CD14-positive monocyte (primary cell): ENCODE data around the gene ZNF195. TPM values are rescaled to one million over a fixed set of nuclear protein-coding genes. Genes with fewer than 3 reads are reported as not detected.

Experiments
- DNase-seq, 3 donors: peaks; one replicate each; pipeline ENCODE4 v3.0.0-alpha.2; 2011 to 2022
- H2AFZ ChIP-seq: 2 replicates; pipeline ENCODE4 v1.6.0; 2012; ENCODE audit warnings: mild to moderate bottlenecking, low read depth, low read length, inconsistent platforms; ENCODE audit not compliant: insufficient read depth, poor library complexity, severe bottlenecking
- H3K27ac ChIP-seq, 2 donors: 1 replicate in 1 of 2; 2 replicates in 1 of 2; pipeline ENCODE4 v1.5.1; 2012 to 2013; ENCODE audit warnings: low read length in 2 of 2, control low read depth in 1 of 2, inconsistent platforms in 1 of 2, low read depth in 1 of 2, mild to moderate bottlenecking in 1 of 2
- H3K27me3 ChIP-seq, 2 donors: one replicate each; pipeline versions ENCODE4 v1.6.0 to v1.6.1; 2011 to 2013; ENCODE audit warnings: low read length in 2 of 2; ENCODE audit not compliant: control insufficient read depth in 2 of 2, insufficient read depth in 2 of 2
- H3K36me3 ChIP-seq, 2 donors: replicated peaks in 1 of 2; 1 replicate in 1 of 2; 2 replicates in 1 of 2; pipeline versions ENCODE4 v1.5.1 to v1.6.1; 2012 to 2013; ENCODE audit warnings: low read length in 2 of 2, control low read depth in 1 of 2, inconsistent platforms in 1 of 2, mild to moderate bottlenecking in 1 of 2; ENCODE audit not compliant: insufficient read depth in 2 of 2, control insufficient read depth in 1 of 2
- H3K4me1 ChIP-seq, 2 donors: 1 replicate in 1 of 2; 2 replicates in 1 of 2; pipeline versions ENCODE4 v1.5.1 to v1.6.1; 2012 to 2013; ENCODE audit warnings: low read length in 2 of 2, control low read depth in 1 of 2, inconsistent platforms in 1 of 2, mild to moderate bottlenecking in 1 of 2, moderate library complexity in 1 of 2; ENCODE audit not compliant: insufficient read depth in 2 of 2, control insufficient read depth in 1 of 2
- H3K4me2 ChIP-seq: replicated peaks from 2 replicates; pipeline ENCODE3; 2012; ENCODE audit warnings: low read length, moderate library complexity, mild to moderate bottlenecking; ENCODE audit not compliant: poor library complexity, severe bottlenecking; ENCODE audit errors: extremely low read depth
- H3K4me3 ChIP-seq, 3 experiments: fragments of 200-600 bp in 1 of 3; sonication (generic) in 1 of 3; replicated peaks in 1 of 3; 1 replicate in 2 of 3; 2 replicates in 1 of 3; pipeline ENCODE4 v1.5.1; 2011 to 2013; ENCODE audit warnings: low read length in 3 of 3, mild to moderate bottlenecking in 3 of 3, control low read depth in 2 of 3, low read depth in 2 of 3, inconsistent platforms in 1 of 3, moderate library complexity in 1 of 3
- H3K79me2 ChIP-seq: 2 replicates; pipeline ENCODE4 v1.6.0; 2012; ENCODE audit warnings: mild to moderate bottlenecking, control low read depth, inconsistent platforms, low read length, moderate library complexity; ENCODE audit not compliant: insufficient read depth
- H3K9ac ChIP-seq: 2 replicates; pipeline ENCODE4 v1.6.0; 2017; ENCODE audit warnings: low read length, mild to moderate bottlenecking; ENCODE audit not compliant: insufficient read depth, poor library complexity, severe bottlenecking
- H3K9me3 ChIP-seq, 2 donors: replicated peaks in 1 of 2; 1 replicate in 1 of 2; 2 replicates in 1 of 2; pipeline versions ENCODE4 v1.5.1 to v1.6.1; 2012 to 2013; ENCODE audit warnings: low read length in 2 of 2, control low read depth in 1 of 2; ENCODE audit not compliant: control insufficient read depth in 1 of 2, insufficient read depth in 1 of 2
- H4K20me1 ChIP-seq: 2 replicates; pipeline ENCODE4 v1.6.0; 2012; ENCODE audit warnings: mild to moderate bottlenecking, low read length, control low read depth, moderate library complexity; ENCODE audit not compliant: insufficient read depth
- H3K27ac Mint-ChIP-seq, 7 donors: one replicate each; pipeline ENCODE4 v1.8.0; 2020; ENCODE audit warnings: mild to moderate bottlenecking in 7 of 7, mixed read lengths in 7 of 7, moderate library complexity in 6 of 7, inconsistent platforms in 2 of 7
- H3K27me3 Mint-ChIP-seq, 3 donors: one replicate each; pipeline ENCODE4 v1.8.0; 2021 to 2022; ENCODE audit warnings: low read depth in 3 of 3, mild to moderate bottlenecking in 3 of 3, mixed read lengths in 3 of 3, moderate library complexity in 3 of 3, inconsistent platforms in 1 of 3
- H3K36me3 Mint-ChIP-seq, 2 donors: one replicate each; pipeline ENCODE4 v1.8.0; 2020; ENCODE audit warnings: mixed read lengths in 2 of 2, inconsistent platforms in 1 of 2, mild to moderate bottlenecking in 1 of 2
- H3K4me1 Mint-ChIP-seq: one replicate; pipeline ENCODE4 v1.8.0; 2020; ENCODE audit warnings: mild to moderate bottlenecking, mixed read lengths
- H3K4me3 Mint-ChIP-seq, 2 donors: one replicate each; pipeline ENCODE4 v1.8.0; 2020; ENCODE audit warnings: mild to moderate bottlenecking in 2 of 2, mixed read lengths in 2 of 2, moderate library complexity in 1 of 2
- H3K9me3 Mint-ChIP-seq, 7 donors: one replicate each; pipeline ENCODE4 v1.8.0; 2020 to 2022; ENCODE audit warnings: mixed read lengths in 7 of 7, mild to moderate bottlenecking in 6 of 7, moderate library complexity in 6 of 7, inconsistent platforms in 2 of 7
- WGBS: methylation state at CpG from one replicate; pipeline ENCODE4 v1.1.5; 2013; ENCODE audit warnings: missing lambda C conversion rate; ENCODE audit not compliant: insufficient coverage; 5-methylcytosine and 5-hydroxymethylcytosine counted together
- intact Hi-C, 2 donors: fragments of 100-400 bp; cut with micrococcal nuclease; formaldehyde crosslinking; loops; one replicate each; pipeline versions ENCODE4 v1.15.0 to v1.15.1; 2023
- polyA plus RNA-seq, 3 donors: library from polyadenylated mRNA; depleted of rRNA in 1 of 3; unstranded in 2 of 3; stranded (reverse) in 1 of 3; fragments of 300-500 nt in 2 of 3; fragments of >200 nt in 1 of 3; fragmentation: Illumina TruSeq in 2 of 3; gene quantifications; 1 replicate in 2 of 3; 2 replicates in 1 of 3; pipeline ENCODE4 v1.2.3, GENCODE V29; 2012 to 2021
- TF ChIP-seq, protein P1 (sequence below): fragments of 200-600 bp; IDR thresholded peaks from one replicate; pipeline ENCODE4 v1.8.0; 2022; ENCODE audit warnings: antibody characterized with exemption, mild to moderate bottlenecking

ZNF195 gene
- polyA plus RNA-seq, 3 donors = 10.7 to 24.7 (median 13.5) TPM

- intact Hi-C loops = no loop called here
- DNase-seq = no peak
- TF ChIP-seq, protein P1, sequence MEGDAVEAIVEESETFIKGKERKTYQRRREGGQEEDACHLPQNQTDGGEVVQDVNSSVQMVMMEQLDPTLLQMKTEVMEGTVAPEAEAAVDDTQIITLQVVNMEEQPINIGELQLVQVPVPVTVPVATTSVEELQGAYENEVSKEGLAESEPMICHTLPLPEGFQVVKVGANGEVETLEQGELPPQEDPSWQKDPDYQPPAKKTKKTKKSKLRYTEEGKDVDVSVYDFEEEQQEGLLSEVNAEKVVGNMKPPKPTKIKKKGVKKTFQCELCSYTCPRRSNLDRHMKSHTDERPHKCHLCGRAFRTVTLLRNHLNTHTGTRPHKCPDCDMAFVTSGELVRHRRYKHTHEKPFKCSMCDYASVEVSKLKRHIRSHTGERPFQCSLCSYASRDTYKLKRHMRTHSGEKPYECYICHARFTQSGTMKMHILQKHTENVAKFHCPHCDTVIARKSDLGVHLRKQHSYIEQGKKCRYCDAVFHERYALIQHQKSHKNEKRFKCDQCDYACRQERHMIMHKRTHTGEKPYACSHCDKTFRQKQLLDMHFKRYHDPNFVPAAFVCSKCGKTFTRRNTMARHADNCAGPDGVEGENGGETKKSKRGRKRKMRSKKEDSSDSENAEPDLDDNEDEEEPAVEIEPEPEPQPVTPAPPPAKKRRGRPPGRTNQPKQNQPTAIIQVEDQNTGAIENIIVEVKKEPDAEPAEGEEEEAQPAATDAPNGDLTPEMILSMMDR = no peak
- peaks cover 0 to 7% (median 4%) of the 10 kb centered on the region in 3 donors for H3K27me3 Mint-ChIP-seq
- peaks cover 20% of the 10 kb centered on the region for H3K79me2 ChIP-seq
- no peak overlapping the region for H3K27ac ChIP-seq
- peaks cover 6 to 7% of the 10 kb centered on the region in 2 donors for H3K36me3 Mint-ChIP-seq
- H3K4me1 Mint-ChIP-seq = peaks cover 19% of the 10 kb centered on the region
- H3K4me3 Mint-ChIP-seq = no peak overlapping the region
- no peak overlapping the region for H3K9ac ChIP-seq
- peaks cover 12 to 15% of the 10 kb centered on the region in 2 donors for H3K9me3 ChIP-seq
- H2AFZ ChIP-seq = no peak overlapping the region
- no peaks in the 10 kb centered on the region for H4K20me1 ChIP-seq
- no peak overlapping the region for H3K4me3 ChIP-seq
- peaks cover 0 to 7% of the 10 kb centered on the region in 2 donors for H3K36me3 ChIP-seq
- no peaks in the 10 kb centered on the region for H3K27me3 ChIP-seq
- H3K9me3 Mint-ChIP-seq = peaks cover 14 to 34% (median 22%) of the 10 kb centered on the region in 7 donors
- 93% methylated on average over 2 of the region's 5 CpGs for WGBS
- H3K4me2 ChIP-seq = no peak overlapping the region
- H3K4me1 ChIP-seq = peaks cover 10 to 13% of the 10 kb centered on the region in 2 donors
- no peak overlapping the region for H3K27ac Mint-ChIP-seq
These were observed 2.8 kb upstream of the ZNF195 start for GRCh38 chr11:3381794-3382193.

DNA sequence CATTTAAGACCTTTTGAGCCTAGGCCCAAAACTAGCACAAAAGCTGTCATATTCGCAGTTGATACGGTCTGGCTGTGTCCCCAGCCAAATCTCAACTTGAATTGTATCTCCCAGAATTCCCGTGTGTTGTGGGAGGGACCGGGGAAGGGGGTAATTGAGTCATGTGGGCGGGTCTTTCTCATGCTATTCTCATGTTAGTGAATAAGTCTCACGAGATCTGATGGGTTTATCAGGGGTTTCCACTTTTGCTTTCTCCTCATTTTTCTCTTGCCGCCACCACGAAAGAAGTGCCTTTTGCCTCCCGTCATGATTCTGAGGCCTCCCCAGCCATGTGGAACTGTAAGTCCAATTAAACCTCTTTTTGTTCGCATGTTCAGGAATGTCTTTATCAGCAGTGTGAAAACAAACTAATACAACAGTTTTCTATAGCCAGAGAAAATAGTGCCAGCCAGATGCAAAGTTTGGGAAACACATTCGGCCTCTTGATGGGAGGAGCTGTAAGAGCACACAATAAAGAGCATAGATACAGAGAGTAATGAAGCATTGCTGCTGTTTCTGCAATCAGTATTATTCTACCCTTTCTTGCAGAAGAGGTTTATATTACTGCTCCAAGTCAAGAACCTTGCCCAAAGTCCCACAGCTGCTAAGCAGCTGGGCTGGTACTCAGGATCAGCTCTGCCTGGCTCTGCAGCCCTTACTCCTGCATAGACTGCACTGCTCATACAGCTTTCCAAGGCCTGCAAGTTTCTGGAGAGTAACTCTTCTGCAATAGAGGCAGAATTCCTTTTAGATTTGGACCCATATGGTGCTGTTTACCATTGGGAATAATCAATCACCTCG lies 2.0 kb upstream of the ZNF195 start:
- Histone ChIP-seq H2AFZ (no peak overlapping the region), H3K4me1 (peaks cover 10 to 13% of the 10 kb centered on the region in 2 donors), H3K79me2 (peaks cover 29% of the 10 kb centered on the region), H3K4me3 (no peak overlapping the region), H3K9ac (no peak overlapping the region), H3K36me3 (peaks cover 0 to 16% of the 10 kb centered on the region in 2 donors), H3K4me2 (no peak overlapping the region), H3K27ac (no peak overlapping the region), H3K27me3 (no peaks in the 10 kb centered on the region), H3K9me3 (peaks cover 6 to 8% of the 10 kb centered on the region in 2 donors), H4K20me1 (no peaks in the 10 kb centered on the region)
- Mint-ChIP-seq H3K27ac (no peak overlapping the region), H3K4me1 (peaks cover 21% of the 10 kb centered on the region), H3K9me3 (peaks cover 8 to 29% (median 18%) of the 10 kb centered on the region in 7 donors), H3K27me3 (peaks cover 0 to 7% (median 4%) of the 10 kb centered on the region in 3 donors), H3K36me3 (peaks cover 14% of the 10 kb centered on the region in 2 donors), H3K4me3 (no peak overlapping the region)
- intact Hi-C loops = no loop called here
- WGBS = 95% methylated on average over 4 of the region's 12 CpGs
- TF ChIP-seq, protein P1 = no peak
- no peak for DNase-seq
